Measurements from ENCODE around the gene KMT2D.

Gene KMT2D

DNA sequence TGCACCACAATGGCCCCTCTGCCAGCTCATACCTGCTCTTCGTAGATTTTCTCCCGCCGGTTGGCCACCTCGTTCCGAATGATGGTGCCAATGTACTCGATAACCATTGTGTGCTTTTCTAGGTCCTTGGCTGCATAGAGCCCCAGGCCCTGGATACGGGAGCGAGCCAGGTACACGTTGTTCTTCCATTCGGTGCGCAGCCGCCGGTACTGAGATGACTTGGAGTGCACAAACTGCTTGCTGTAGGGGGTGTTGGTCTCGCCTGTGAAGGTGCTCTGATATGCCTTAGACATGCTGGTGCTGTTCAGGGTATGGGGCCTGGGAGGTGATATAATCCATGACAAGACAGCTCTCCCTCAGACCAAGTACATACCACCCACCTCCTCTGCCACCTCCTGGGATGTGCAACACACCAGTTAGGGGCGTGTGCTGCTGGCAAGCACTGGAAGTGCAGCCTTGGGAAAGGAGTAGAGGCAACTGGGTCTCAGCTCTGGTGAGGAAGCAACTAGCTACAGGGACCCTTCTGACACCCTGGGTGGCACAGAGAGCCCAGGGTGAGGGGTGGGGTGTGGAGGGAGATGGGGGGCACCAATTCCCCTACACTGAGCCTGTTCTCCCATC, 37.9 kb downstream of the KMT2D start:
- Histone ChIP-seq H3K4me1 (ENCODE audit: insufficient read depth, low read length) (peaks cover 8% of the 10 kb centered on the region; the same call in 1 of the 2 replicates), H3K27ac (ENCODE audit: low read depth, low read length) (no peak overlapping the region), H3K9ac (ENCODE audit: low read depth, low read length) (no peak overlapping the region; the same call in 1 of the 2 replicates), H3K27me3 (ENCODE audit: insufficient read depth, low read length) (no peaks in the 10 kb centered on the region), H3K4me3 (ENCODE audit: low read length) (no peak overlapping the region), H3K36me3 (ENCODE audit: insufficient read depth, low read length) (peaks cover 62% of the 10 kb centered on the region), H3K9me3 (ENCODE audit: insufficient read depth, low read depth, low read length) (no peaks in the 10 kb centered on the region)
- 94% methylated on average over 15 of the region's 15 CpGs for WGBS

DNA sequence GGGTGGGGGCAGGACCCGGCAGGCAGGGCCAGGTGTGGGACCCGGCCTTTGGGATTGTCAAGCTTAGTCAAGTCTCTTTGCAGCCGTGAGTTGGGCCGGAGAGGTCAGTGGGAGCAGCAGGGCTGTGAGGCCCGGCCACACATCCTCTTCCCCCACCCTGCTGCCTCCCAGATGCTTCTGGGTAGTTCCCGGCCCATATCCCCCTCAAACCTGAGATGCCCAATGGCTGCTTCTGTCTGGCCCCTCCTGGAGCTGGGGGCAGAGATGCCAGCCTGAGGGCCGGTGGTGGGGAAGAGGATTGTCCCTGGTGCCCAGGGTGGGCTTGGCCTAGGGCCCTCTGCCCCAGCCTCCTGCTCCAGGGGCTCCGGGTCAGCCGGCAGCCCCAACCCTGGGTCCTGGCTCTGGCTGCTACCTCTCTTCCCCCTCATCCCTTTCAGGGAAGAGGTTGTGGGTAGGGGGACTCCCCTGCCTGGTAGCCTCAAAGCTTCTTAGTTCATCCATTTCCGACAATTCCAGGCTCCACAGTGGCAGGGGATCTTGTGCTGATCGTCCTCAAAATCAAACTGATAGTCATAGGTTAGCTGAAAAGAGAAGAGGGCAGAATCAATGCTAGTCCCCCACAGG, 39.2 kb downstream of the KMT2D start:
- H3K36me3 ChIP-seq (ENCODE audit: insufficient read depth, low read length) = peaks cover 51% of the 10 kb centered on the region
- no peaks in the 10 kb centered on the region for H3K9me3 ChIP-seq (ENCODE audit: insufficient read depth, low read depth, low read length)
- H3K27me3 ChIP-seq (ENCODE audit: insufficient read depth, low read length) = no peaks in the 10 kb centered on the region
- no peak overlapping the region for H3K4me3 ChIP-seq (ENCODE audit: low read length)
- H3K27ac ChIP-seq (ENCODE audit: low read depth, low read length) = no peak overlapping the region
- peaks cover 12% of the 10 kb centered on the region; the same call in 1 of the 2 replicates for H3K4me1 ChIP-seq (ENCODE audit: insufficient read depth, low read length)
- WGBS = 89% methylated on average over 9 of the region's 11 CpGs
- no peak overlapping the region for H3K9ac ChIP-seq (ENCODE audit: low read depth, low read length)

DNA sequence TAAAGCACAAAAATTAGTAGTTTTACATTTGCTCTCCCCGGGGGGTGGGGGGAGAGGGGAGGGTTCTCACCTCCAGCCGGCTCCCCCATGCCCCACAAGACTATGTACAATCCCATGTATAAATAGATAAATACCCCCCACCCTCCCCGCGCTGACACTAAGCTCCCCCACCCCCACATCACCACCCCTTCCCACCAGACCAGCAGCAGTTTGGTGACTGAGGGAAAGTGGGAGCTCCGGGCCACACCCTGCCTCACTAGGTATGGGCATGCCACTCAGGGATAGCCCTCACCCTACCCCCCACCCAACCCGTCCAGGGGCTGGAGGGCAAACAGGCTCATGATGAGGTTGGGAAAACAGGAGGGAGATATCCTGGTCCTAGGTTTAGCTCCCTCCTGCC, 40.2 kb downstream of the KMT2D start:
- Histone ChIP-seq H3K36me3 (ENCODE audit: insufficient read depth, low read length) (peaks cover 41% of the 10 kb centered on the region), H3K9me3 (ENCODE audit: insufficient read depth, low read depth, low read length) (no peaks in the 10 kb centered on the region), H3K9ac (ENCODE audit: low read depth, low read length) (no peak overlapping the region), H3K27ac (ENCODE audit: low read depth, low read length) (no peak overlapping the region), H3K4me1 (ENCODE audit: insufficient read depth, low read length) (peaks cover 12% of the 10 kb centered on the region; the same call in 1 of the 2 replicates), H3K27me3 (ENCODE audit: insufficient read depth, low read length) (no peaks in the 10 kb centered on the region), H3K4me3 (ENCODE audit: low read length) (no peak overlapping the region)
- 75% methylated on average over 1 of the region's 6 CpGs for WGBS

DNA sequence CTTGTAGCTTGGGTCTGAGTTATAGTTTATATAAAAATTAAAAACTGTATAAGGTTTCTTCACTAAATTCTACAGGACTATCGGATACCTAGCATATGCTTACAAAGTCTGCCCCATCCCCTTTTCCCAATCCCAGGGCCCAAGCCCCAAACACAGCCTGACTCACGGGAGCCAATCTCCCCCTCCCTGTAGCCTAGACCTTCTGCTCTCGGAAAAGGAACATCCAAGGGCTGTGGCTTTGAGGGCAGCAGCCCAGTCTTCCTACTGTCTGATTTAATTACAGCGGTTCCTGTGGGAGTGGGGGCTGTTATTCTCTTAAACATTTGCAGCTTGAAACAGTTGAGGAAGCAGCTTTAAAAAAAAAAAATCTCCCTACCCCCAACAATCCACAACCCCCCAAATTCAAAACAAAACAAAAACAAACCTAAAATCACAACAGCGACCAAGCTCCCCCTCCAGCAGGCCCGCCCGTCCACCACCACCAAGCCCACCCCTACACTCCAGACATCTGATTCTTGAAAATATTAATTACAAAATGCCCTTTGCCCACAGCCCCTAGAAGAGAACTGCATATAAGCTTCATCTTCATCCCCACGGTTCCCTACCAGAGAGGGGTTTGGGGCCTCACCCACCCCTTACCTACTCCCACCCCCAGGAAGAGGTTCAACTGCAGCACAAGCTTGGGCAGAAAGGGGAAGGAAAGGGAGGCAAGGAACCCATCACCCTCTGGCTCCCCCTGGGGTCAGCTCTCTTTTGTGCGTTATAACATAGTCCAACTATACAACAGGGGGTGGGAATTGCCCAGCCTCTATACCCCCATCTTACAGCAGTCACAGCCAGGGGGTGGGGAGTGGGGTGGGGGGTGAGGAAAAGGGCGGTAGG, 40.9 kb downstream of the KMT2D start:
- Histone ChIP-seq H3K4me3 (ENCODE audit: low read length) (peak overlapping the region; percentile 73), H3K4me1 (ENCODE audit: insufficient read depth, low read length) (peaks cover 12% of the 10 kb centered on the region; the same call in 1 of the 2 replicates), H3K9ac (ENCODE audit: low read depth, low read length) (no peak overlapping the region; the same call in 1 of the 2 replicates), H3K9me3 (ENCODE audit: insufficient read depth, low read depth, low read length) (no peaks in the 10 kb centered on the region), H3K27me3 (ENCODE audit: insufficient read depth, low read length) (no peaks in the 10 kb centered on the region), H3K36me3 (ENCODE audit: insufficient read depth, low read length) (peaks cover 34% of the 10 kb centered on the region), H3K27ac (ENCODE audit: low read depth, low read length) (peak overlapping the region; percentile 75; the same call in 1 of the 2 replicates)
- WGBS = 73% methylated on average over 8 of the region's 10 CpGs

DNA sequence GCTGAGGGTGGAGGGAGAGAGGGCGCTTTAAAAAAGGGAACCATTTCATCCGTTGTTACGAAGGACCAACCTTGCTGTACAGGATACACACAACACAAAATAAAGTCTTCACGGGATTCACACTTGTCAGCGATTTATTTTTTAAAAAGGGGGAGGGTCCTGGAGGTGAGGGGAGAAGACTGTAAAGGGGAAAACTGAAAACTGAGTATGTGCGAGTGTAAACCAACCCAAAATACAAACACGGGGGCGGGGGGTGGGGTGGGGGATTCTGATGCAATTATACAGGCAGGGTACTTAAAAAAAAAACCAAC, 41.5 kb downstream of the KMT2D start:
- Histone ChIP-seq H3K9me3 (ENCODE audit: insufficient read depth, low read depth, low read length) (no peaks in the 10 kb centered on the region), H3K4me3 (ENCODE audit: low read length) (peak overlapping the region; percentile 73), H3K36me3 (ENCODE audit: insufficient read depth, low read length) (peaks cover 28% of the 10 kb centered on the region), H3K27me3 (ENCODE audit: insufficient read depth, low read length) (no peaks in the 10 kb centered on the region), H3K4me1 (ENCODE audit: insufficient read depth, low read length) (peaks cover 12% of the 10 kb centered on the region; the same call in 1 of the 2 replicates), H3K27ac (ENCODE audit: low read depth, low read length) (peak overlapping the region; percentile 95), H3K9ac (ENCODE audit: low read depth, low read length) (peak overlapping the region; percentile 89)
- WGBS = no CpG with 5 or more reads among the region's 8 CpGs

DNA sequence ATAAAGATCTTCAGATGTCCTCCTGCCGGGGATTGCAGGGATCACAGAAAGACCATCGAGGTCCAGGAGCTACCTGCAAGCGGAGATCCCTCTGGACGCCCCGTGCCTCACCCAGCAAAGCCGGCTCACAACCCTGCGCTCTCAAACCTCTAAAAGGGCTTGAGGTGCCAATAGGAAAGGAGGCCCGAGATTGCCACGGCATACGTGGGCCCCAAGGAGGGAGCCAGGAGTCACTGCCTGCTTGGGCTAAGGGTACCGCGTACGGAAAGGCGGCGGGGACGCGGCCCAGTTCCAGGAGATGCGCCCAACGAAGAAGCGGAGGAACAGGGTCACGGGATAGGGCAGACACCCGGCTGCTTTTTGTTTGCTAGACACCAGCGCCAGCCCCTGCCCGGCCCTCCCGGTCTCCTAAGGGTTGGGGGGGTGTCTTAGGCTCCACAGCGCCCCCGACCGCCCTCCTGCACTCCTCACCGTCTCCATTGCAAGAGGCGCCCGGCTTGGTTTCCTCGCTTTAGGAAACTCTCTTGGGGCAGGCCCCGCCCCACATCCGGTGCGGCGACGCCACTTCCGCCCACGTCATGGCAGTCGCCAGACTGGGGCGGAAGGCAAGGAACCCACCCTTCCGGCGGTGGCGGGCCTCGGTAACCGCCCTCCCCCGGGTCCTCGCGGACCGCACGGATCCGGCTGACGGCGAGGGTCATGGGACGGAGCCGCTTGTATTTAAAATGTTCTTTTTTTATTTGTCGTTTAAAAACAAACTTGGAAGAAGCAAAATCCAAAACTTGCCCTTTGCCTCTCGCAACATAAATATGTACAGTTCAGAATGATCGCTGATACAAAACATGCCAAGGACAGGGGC, 42.1 kb downstream of the KMT2D start, which contains the start of gene PRKAG1:
Gene PRKAG1 (minus strand): TSS at position 516 of the 859 bp plus-strand sequence. CDS start 36 bp downstream, at position 480.
- Histone ChIP-seq H3K4me3 (ENCODE audit: low read length) (peak within 1 kb of the TSS; percentile 73), H3K27me3 (ENCODE audit: insufficient read depth, low read length) (no peaks in the 10 kb centered on the region), H3K36me3 (ENCODE audit: insufficient read depth, low read length) (peaks cover 22% of the 10 kb centered on the region), H3K9ac (ENCODE audit: low read depth, low read length) (peak within 1 kb of the TSS; percentile 89), H3K4me1 (ENCODE audit: insufficient read depth, low read length) (peaks cover 12% of the 10 kb centered on the region; the same call in 1 of the 2 replicates), H3K9me3 (ENCODE audit: insufficient read depth, low read depth, low read length) (no peaks in the 10 kb centered on the region), H3K27ac (ENCODE audit: low read depth, low read length) (peak within 1 kb of the TSS; percentile 95)
- 2% methylated on average over 59 of the region's 59 CpGs for WGBS

DNA sequence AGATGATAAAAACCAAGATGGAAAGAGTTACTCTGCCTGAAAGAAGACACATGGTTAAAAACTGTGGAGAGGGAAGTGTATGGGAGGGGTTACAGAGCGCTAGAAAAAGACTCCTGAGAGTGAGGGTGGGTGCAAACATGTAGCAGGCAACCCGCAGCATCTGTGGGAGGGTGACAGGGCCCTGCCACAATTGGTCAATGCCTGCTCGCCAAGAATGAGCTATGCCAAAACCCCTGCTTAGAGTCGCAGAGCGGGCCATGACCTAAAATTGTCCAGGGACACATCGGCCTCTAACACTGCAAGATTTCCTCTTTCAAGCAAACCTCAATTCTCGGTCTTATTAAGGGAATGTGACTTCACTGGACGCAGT, 42.7 kb downstream of the KMT2D start:
- H3K36me3 ChIP-seq (ENCODE audit: insufficient read depth, low read length) = peaks cover 17% of the 10 kb centered on the region
- 11% methylated on average over 8 of the region's 8 CpGs for WGBS
- peaks cover 12% of the 10 kb centered on the region; the same call in 1 of the 2 replicates for H3K4me1 ChIP-seq (ENCODE audit: insufficient read depth, low read length)
- H3K9ac ChIP-seq (ENCODE audit: low read depth, low read length) = peak overlapping the region; percentile 89
- H3K27me3 ChIP-seq (ENCODE audit: insufficient read depth, low read length) = no peaks in the 10 kb centered on the region
- peak overlapping the region; percentile 73 for H3K4me3 ChIP-seq (ENCODE audit: low read length)
- H3K27ac ChIP-seq (ENCODE audit: low read depth, low read length) = peak overlapping the region; percentile 95
- no peaks in the 10 kb centered on the region for H3K9me3 ChIP-seq (ENCODE audit: insufficient read depth, low read depth, low read length)

DNA sequence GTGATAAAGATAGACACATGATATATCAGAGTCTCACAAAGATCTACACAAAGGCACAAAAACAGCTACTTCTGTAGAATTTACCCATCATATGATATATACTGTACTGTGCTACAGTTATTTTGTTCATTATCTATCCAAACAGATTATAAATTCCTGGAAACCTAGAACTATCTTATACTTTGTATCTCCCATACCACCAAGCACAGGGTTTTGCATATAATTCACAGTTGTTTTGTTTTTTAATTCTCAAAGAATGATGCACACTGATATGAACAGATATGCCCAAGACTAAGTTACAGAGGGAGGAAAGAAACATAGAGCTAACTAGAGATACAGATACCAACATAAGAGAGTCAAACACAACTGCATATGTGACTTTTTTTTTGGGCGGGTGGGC, 45.4 kb downstream of the KMT2D start:
- Histone ChIP-seq H3K36me3 (ENCODE audit: insufficient read depth, low read length) (peaks cover 5% of the 10 kb centered on the region; the same call in 1 of the 2 replicates), H3K4me1 (ENCODE audit: insufficient read depth, low read length) (peaks cover 12% of the 10 kb centered on the region; the same call in 1 of the 2 replicates), H3K27ac (ENCODE audit: low read depth, low read length) (no peak overlapping the region), H3K9ac (ENCODE audit: low read depth, low read length) (no peak overlapping the region), H3K27me3 (ENCODE audit: insufficient read depth, low read length) (no peaks in the 10 kb centered on the region), H3K9me3 (ENCODE audit: insufficient read depth, low read depth, low read length) (no peaks in the 10 kb centered on the region), H3K4me3 (ENCODE audit: low read length) (no peak overlapping the region)
- WGBS = 98% methylated on average over 1 of the region's 1 CpG

DNA sequence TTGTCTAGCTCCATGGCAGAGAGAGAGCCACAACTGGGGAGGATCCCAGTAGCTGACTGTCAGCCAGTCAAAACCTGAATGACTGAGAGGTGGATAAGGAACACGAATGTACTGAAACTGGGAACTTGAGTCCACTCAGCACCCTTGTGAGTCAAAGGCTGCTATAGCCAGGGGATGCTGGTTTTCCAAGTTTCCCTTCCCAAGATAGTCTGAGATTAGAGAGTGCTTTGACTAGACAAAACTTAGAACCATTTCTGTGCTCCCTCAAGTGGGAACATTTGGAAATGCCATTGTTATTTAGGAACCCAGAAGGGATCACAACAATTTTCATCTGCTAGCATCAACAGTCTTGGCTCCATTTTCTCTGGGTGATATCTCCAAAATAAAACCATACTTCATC, 46.0 kb downstream of the KMT2D start:
- peaks cover 9% of the 10 kb centered on the region; the same call in 1 of the 2 replicates for H3K4me1 ChIP-seq (ENCODE audit: insufficient read depth, low read length)
- 63% methylated on average over 1 of the region's 1 CpG for WGBS
- H3K9ac ChIP-seq (ENCODE audit: low read depth, low read length) = no peak overlapping the region
- no peaks in the 10 kb centered on the region for H3K27me3 ChIP-seq (ENCODE audit: insufficient read depth, low read length)
- H3K9me3 ChIP-seq (ENCODE audit: insufficient read depth, low read depth, low read length) = no peaks in the 10 kb centered on the region
- no peak overlapping the region for H3K27ac ChIP-seq (ENCODE audit: low read depth, low read length)
- H3K36me3 ChIP-seq (ENCODE audit: insufficient read depth, low read length) = peaks cover 5% of the 10 kb centered on the region; the same call in 1 of the 2 replicates
- H3K4me3 ChIP-seq (ENCODE audit: low read length) = no peak overlapping the region

DNA sequence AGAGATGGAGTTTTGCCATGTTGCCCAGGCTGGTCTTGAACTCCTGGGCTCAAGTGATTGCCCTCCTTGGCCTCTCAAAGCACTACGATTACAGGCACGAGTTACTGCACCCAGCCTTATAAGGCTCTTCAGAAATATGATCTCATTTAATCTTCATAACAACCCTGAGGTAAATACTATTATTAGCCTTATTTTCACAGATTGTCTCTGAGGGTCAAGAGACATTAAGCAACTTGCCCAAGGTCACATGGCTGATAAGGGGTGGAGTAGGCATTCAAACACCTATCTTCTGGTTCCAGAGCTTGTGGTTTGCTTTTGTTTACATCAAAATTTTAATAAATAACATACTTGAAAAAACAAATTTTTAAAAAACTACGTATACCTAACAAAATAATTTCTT, 47.2 kb downstream of the KMT2D start:
- Histone ChIP-seq H3K9ac (ENCODE audit: low read depth, low read length) (no peak overlapping the region), H3K4me1 (ENCODE audit: insufficient read depth, low read length) (peaks cover 6% of the 10 kb centered on the region; the same call in 1 of the 2 replicates), H3K27me3 (ENCODE audit: insufficient read depth, low read length) (no peaks in the 10 kb centered on the region), H3K27ac (ENCODE audit: low read depth, low read length) (no peak overlapping the region), H3K36me3 (ENCODE audit: insufficient read depth, low read length) (peaks cover 5% of the 10 kb centered on the region; the same call in 1 of the 2 replicates), H3K4me3 (ENCODE audit: low read length) (no peak overlapping the region), H3K9me3 (ENCODE audit: insufficient read depth, low read depth, low read length) (no peaks in the 10 kb centered on the region)
- 93% methylated on average over 2 of the region's 3 CpGs for WGBS
